ENCODE measurements around the gene AGAP1. TPM values are rescaled to one million over a fixed set of nuclear protein-coding genes. Genes with fewer than 3 reads are reported as not detected.

AGAP1 gene
- total RNA-seq, 1 donor from 2014 or later: 21.1 TPM

DNA sequence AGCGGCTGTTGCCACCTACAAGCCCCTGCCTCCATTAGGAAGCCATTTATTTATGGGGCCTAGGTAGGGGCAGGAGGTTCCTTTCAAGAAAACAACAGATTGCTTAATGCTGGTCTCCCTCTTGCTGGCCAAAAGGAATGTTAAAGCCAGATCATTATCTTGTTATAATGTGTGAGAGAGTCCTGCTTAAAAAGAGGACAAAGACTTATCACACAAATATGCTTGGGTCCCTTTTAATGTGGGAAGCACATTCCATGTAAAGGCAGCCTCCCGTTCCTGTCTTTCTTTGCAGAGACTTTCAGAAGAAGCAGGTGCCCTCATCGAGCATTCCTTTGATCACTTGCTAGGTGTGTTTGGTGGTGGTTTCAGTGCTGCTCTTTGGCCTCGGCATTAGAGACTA is 76.4 kb downstream of the AGAP1 start:
- Histone ChIP-seq H3K4me3 (peak overlapping the region; percentile 7 to 8), H3K27ac (peak overlapping the region; percentile 9), H3K27me3 (no peaks in the 10 kb centered on the region), H3K4me1 (peaks cover 6% of the 10 kb centered on the region), H3K9me3 (no peaks in the 10 kb centered on the region), H3K36me3 (no peaks in the 10 kb centered on the region)
- no peak for DNase-seq (ENCODE audit: extremely low spot score in 2 of 2)
- TF ChIP-seq POLR2A (IDR thresholded peaks at IDR 0.05) (no peak), POLR2AphosphoS5 (IDR thresholded peaks at IDR 0.05; ENCODE audit: insufficient read depth in 1 of 2, low read depth in 1 of 2) (no peak), CTCF (IDR thresholded peaks at IDR 0.05) (no peak)
- intact Hi-C loops (cut with DNase I): no loop called here

- no peak for DNase-seq (ENCODE audit: extremely low spot score in 2 of 2)
Measured at GRCh38 chr2:235570966-235571692, 77.3 kb downstream of the AGAP1 start.

DNA sequence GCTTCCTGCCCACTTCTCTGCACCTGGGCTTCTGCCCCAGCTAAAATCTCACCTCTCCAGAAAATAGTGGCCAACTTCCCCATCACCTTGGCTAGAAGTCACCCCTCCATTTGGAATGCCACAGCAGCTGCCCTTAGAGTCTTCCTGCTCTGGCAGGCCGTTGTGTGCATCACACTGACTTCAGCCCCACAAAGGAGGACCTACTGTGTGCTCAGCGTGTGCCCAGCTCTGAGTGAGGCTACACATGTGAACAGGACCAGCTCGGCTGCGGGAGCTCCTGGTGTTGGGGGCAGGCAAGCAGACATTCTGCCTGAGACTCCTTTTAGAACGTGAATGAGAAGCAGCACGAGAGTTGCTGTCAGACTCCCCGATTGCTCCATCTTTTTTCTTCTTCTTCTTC is 78.7 kb downstream of the AGAP1 start:
- DNase-seq (ENCODE audit: extremely low spot score in 2 of 2): no peak
- Histone ChIP-seq H3K27me3 (no peaks in the 10 kb centered on the region), H3K36me3 (no peaks in the 10 kb centered on the region), H3K4me3 (no peak overlapping the region), H3K27ac (no peak overlapping the region), H3K4me1 (peaks cover 16% of the 10 kb centered on the region), H3K9me3 (no peaks in the 10 kb centered on the region)
- TF ChIP-seq CTCF (IDR thresholded peaks at IDR 0.05) (no peak), POLR2AphosphoS5 (IDR thresholded peaks at IDR 0.05; ENCODE audit: insufficient read depth in 1 of 2, low read depth in 1 of 2) (no peak)
- intact Hi-C loops (cut with DNase I): no loop called here

More at GRCh38 chr2:235570966-235571692, 77.3 kb downstream of the AGAP1 start:
- H3K36me3 ChIP-seq: no peaks in the 10 kb centered on the region
- intact Hi-C loops (cut with DNase I): no loop called here
- peak overlapping the region; percentile 9 for H3K27ac ChIP-seq
- no peak overlapping the region for H3K4me3 ChIP-seq
- peaks cover 6% of the 10 kb centered on the region for H3K4me1 ChIP-seq
- TF ChIP-seq POLR2A (IDR thresholded peaks at IDR 0.05) (no peak), POLR2AphosphoS5 (IDR thresholded peaks at IDR 0.05; ENCODE audit: insufficient read depth in 1 of 2, low read depth in 1 of 2) (no peak), CTCF (IDR thresholded peaks at IDR 0.05) (no peak)
- H3K9me3 ChIP-seq: no peaks in the 10 kb centered on the region
- H3K27me3 ChIP-seq: no peaks in the 10 kb centered on the region

DNA sequence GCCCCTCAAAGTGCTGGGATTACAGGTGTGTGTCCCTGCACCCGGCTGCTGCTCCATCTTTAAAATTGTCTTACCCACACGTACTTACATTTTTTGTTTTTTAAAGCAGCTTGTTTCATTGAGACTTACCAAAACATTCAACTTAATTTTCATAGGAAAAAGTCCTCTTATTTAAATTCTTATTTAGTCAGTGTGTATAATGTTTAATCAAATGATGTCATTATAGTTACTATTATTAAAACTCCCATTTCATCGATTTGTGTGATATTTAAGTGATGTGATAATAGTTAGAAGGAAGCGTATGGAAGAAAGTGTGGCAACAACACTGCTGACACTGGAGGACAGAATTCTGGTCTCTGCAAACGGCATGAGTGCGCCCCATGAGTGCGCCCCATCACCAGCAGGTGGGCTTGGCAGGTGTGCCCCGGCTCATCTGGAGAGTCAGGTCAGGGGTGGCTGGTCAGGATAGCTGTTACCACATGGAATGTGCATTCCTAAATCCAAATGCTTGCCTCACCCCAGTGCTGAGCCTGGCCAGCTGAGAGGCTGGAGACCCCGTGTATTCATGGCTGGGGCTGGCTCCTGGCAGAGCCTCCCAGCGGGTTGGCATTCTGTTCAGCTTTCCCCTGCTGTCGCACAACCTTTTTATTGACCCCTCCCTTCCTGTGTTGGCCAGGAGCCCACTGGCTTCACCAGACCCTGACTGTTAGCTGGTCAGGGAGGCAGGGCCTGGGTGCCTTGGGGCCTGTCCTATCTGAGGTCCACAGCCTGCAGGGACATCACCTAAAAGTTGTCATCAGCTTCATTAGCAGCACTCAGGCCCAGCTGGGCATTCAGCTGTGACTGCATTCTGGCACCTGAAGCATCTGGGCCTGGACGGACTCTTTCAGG is 79.7 kb downstream of the AGAP1 start:
- Histone ChIP-seq H3K27ac (no peak overlapping the region), H3K9me3 (no peaks in the 10 kb centered on the region), H3K4me3 (no peak overlapping the region), H3K36me3 (no peaks in the 10 kb centered on the region), H3K4me1 (peaks cover 16% of the 10 kb centered on the region), H3K27me3 (no peaks in the 10 kb centered on the region)
- DNase-seq (ENCODE audit: extremely low spot score in 2 of 2): no peak
- intact Hi-C loops (cut with DNase I): no loop called here
- TF ChIP-seq CTCF (IDR thresholded peaks at IDR 0.05) (no peak), POLR2AphosphoS5 (IDR thresholded peaks at IDR 0.05; ENCODE audit: insufficient read depth in 1 of 2, low read depth in 1 of 2) (no peak), POLR2A (IDR thresholded peaks at IDR 0.05) (no peak)

Measured in vagina (tissue), 2 donors.